Testis (tissue), 2 donors: Measurements from ENCODE around the gene TCF20.

Experiments used
- CTCF ChIP-seq, 3 experiments: fragments of 450-650 bp in 2 of 3; fragments of 200-600 bp in 1 of 3; sonication (generic) in 1 of 3; IDR thresholded peaks; one replicate each; pipeline ENCODE4 v1.5.1; 2016 to 2019; ENCODE audit warnings: antibody characterized with exemption in 3 of 3, mild to moderate bottlenecking in 2 of 3, moderate library complexity in 1 of 3
- POLR2A ChIP-seq: fragments of 450-650 bp; IDR thresholded peaks from one replicate; pipeline ENCODE4 v1.6.1; 2017; ENCODE audit warnings: antibody characterized with exemption, mild to moderate bottlenecking, moderate library complexity

- TF ChIP-seq CTCF (IDR thresholded peaks at IDR 0.05) (no peak), POLR2A (no peak)
These were observed 31.3 kb upstream of the TCF20 start for GRCh38 chr22:42301742-42302102.
